Activated CD8-positive, alpha-beta memory T cell treated with anti-CD3 and anti-CD28 coated beads, Interleukin-2, amount 50 U/mL, for 4 hours (primary cell): ENCODE results near the gene MDP1.
A peak's percentile ranks its signal among the peaks of the same experiment; 100 is the strongest.

Experiments
- DNase-seq: peaks from one replicate; pipeline ENCODE4 v3.0.0-alpha.2; 2020

Gene MDP1

GRCh38 chr14:24196071-24197055 is 19.5 kb downstream of the MDP1 start:
- no peak for DNase-seq

GRCh38 chr14:24195186-24196070 is 20.4 kb downstream of the MDP1 start, which contains the start of gene TM9SF1:
Gene TM9SF1, minus strand, starts transcription at chr14:24195441. Its CDS starts 422 bp downstream, at chr14:24195019.
- DNase-seq: peak; percentile 89

- no peak for DNase-seq
These were observed 21.0 kb downstream of the MDP1 start for GRCh38 chr14:24194873-24195185.

- DNase-seq: no peak
These were observed 21.5 kb downstream of the MDP1 start for GRCh38 chr14:24194186-24194872.

GRCh38 chr14:24192933-24193332 is 22.9 kb downstream of the MDP1 start:
- no peak for DNase-seq

GRCh38 chr14:24190416-24190815 is 25.4 kb downstream of the MDP1 start:
- no peak for DNase-seq

GRCh38 chr14:24189460-24189859 is 26.4 kb downstream of the MDP1 start:
- DNase-seq: no peak

- no peak for DNase-seq
These were observed 26.8 kb downstream of the MDP1 start for GRCh38 chr14:24189059-24189375.

- DNase-seq: peak; percentile 94
These were observed 27.4 kb downstream of the MDP1 start, which contains the start of gene IPO4 for GRCh38 chr14:24188251-24189058. Gene IPO4, minus strand, starts transcription at chr14:24188816. Its CDS starts 29 bp downstream, at chr14:24188787.

- no peak for DNase-seq
These were observed 28.3 kb downstream of the MDP1 start for GRCh38 chr14:24187539-24187915.

GRCh38 chr14:24186831-24187538 is 28.9 kb downstream of the MDP1 start:
- DNase-seq: no peak

GRCh38 chr14:24185741-24186140 is 30.1 kb downstream of the MDP1 start:
- no peak for DNase-seq

- DNase-seq: no peak
These were observed 30.8 kb downstream of the MDP1 start for GRCh38 chr14:24185026-24185425.

- DNase-seq: no peak
These were observed 31.5 kb downstream of the MDP1 start for GRCh38 chr14:24184104-24184970.

GRCh38 chr14:24183014-24183481 is 32.8 kb downstream of the MDP1 start:
- no peak for DNase-seq

- no peak for DNase-seq
These were observed 33.6 kb downstream of the MDP1 start for GRCh38 chr14:24182110-24182882.

GRCh38 chr14:24181371-24182077 is 34.3 kb downstream of the MDP1 start:
- DNase-seq: no peak

- DNase-seq: no peak
These were observed 35.7 kb downstream of the MDP1 start for GRCh38 chr14:24179961-24180796.
